Endothelial cell of umbilical vein (primary cell): ENCODE data around the gene TTC21B. TPM values are rescaled to one million over a fixed set of nuclear protein-coding genes. Genes with fewer than 3 reads are reported as not detected.

Experiments used
- BruUV-seq: library from RNA; stranded (reverse); fragments of 400-500 nt; replicated peaks from 2 replicates; lab custom pipeline; 2021; lab: Mats Ljungman, UMichigan
- CTCF ChIA-PET: fragments of 300-600, 350-600 bp; sonication (Branson Sonifier 250); formaldehyde crosslinking; loops from one replicate; lab custom pipeline; 2021; ENCODE audit warnings: antibody characterized with exemption, inconsistent platforms; lab: Charles Lee
- POLR2A ChIA-PET: fragments of 300-600, 350-600 bp; sonication (Branson Sonifier 250); formaldehyde crosslinking; loops from one replicate; lab custom pipeline; 2021; ENCODE audit warnings: antibody characterized with exemption, inconsistent platforms; lab: Charles Lee
- DNase-seq: peaks from one replicate; pipeline ENCODE4 v3.0.0-alpha.2; 2011; ENCODE audit warnings: low read depth, low spot score
- FAIRE-seq: peaks from 2 replicates; lab custom pipeline; 2011; peaks lifted over from hg19 to GRCh38; lab: Jason Lieb, UNC
- H2AFZ ChIP-seq: 2 replicates; pipeline ENCODE4 v1.6.0; 2012; ENCODE audit warnings: low read depth, low read length, control low read depth, inconsistent platforms
- H3K27ac ChIP-seq: 2 replicates; pipeline ENCODE4 v1.5.1; 2011; ENCODE audit warnings: low read depth, mild to moderate bottlenecking, control low read depth, low read length, moderate library complexity; ENCODE audit not compliant: insufficient read depth
- H3K27me3 ChIP-seq, 2 experiments: 2 replicates each; pipeline versions ENCODE4 v1.6.0 to v1.6.1; 2011; ENCODE audit warnings: low read length in 2 of 2, mixed read lengths in 1 of 2; ENCODE audit not compliant: control insufficient read depth in 2 of 2, insufficient read depth in 2 of 2
- H3K36me3 ChIP-seq, 2 experiments: 2 replicates in 1 of 2; 3 replicates in 1 of 2; pipeline ENCODE4 v1.5.1; 2011; ENCODE audit warnings: low read length in 2 of 2, mild to moderate bottlenecking in 1 of 2, moderate library complexity in 1 of 2; ENCODE audit not compliant: control insufficient read depth in 2 of 2, insufficient read depth in 2 of 2; ENCODE audit errors: extremely low read depth in 1 of 2
- H3K4me1 ChIP-seq: 3 replicates; pipeline ENCODE4 v1.5.1; 2011; ENCODE audit warnings: mild to moderate bottlenecking, low read length; ENCODE audit not compliant: control insufficient read depth, insufficient read depth; ENCODE audit errors: extremely low read depth
- H3K4me2 ChIP-seq: 2 replicates; pipeline ENCODE4 v1.6.1; 2011; ENCODE audit warnings: low read length, control low read depth, mixed read lengths; ENCODE audit not compliant: insufficient read depth
- H3K4me3 ChIP-seq, 3 experiments: fragments of 200-600 bp in 1 of 3; sonication (generic), shearing (Covaris generic) in 1 of 3; replicated peaks in 1 of 3; 2 replicates each; pipeline ENCODE4 v1.5.1; 2011 to 2016; ENCODE audit warnings: control low read depth in 3 of 3, low read length in 3 of 3, mild to moderate bottlenecking in 2 of 3, inconsistent platforms in 1 of 3, low read depth in 1 of 3, moderate library complexity in 1 of 3; ENCODE audit not compliant: insufficient read depth in 1 of 3
- H3K79me2 ChIP-seq: 2 replicates; pipeline ENCODE4 v1.6.0; 2012; ENCODE audit warnings: low read length, inconsistent platforms; ENCODE audit not compliant: control insufficient read depth, insufficient read depth
- H3K9ac ChIP-seq: replicated peaks from 2 replicates; pipeline ENCODE3; 2011; ENCODE audit warnings: low read length, control low read depth; ENCODE audit not compliant: insufficient read depth; ENCODE audit errors: extremely low read depth
- H3K9me1 ChIP-seq: replicated peaks from 3 replicates; pipeline ENCODE4 v1.6.0; 2011; ENCODE audit warnings: mild to moderate bottlenecking, low read length; ENCODE audit not compliant: control insufficient read depth, insufficient read depth; ENCODE audit errors: extremely low read depth
- H3K9me3 ChIP-seq: replicated peaks from 2 replicates; pipeline ENCODE4 v1.5.1; 2012; ENCODE audit warnings: low read length, inconsistent platforms; ENCODE audit not compliant: control insufficient read depth, insufficient read depth
- H4K20me1 ChIP-seq: replicated peaks from 2 replicates; pipeline ENCODE3; 2011; ENCODE audit warnings: mild to moderate bottlenecking, low read length; ENCODE audit not compliant: control insufficient read depth, insufficient read depth; ENCODE audit errors: extremely low read depth
- CTCF ChIP-seq, 2 donors: IDR thresholded peaks; 1 replicate in 1 of 2; 2 replicates in 1 of 2; pipeline ENCODE4 v1.5.1; 2011; ENCODE audit warnings: low read length in 2 of 2, mild to moderate bottlenecking in 2 of 2, moderate library complexity in 2 of 2, control low read depth in 1 of 2, inconsistent platforms in 1 of 2, low read depth in 1 of 2; ENCODE audit not compliant: insufficient read depth in 1 of 2; ENCODE audit errors: extremely low read depth in 1 of 2
- EZH2 ChIP-seq: IDR thresholded peaks from 2 replicates; pipeline ENCODE4 v1.6.1; 2012; ENCODE audit warnings: borderline replicate concordance, low read depth, mild to moderate bottlenecking, moderate library complexity, low read length, inconsistent platforms; ENCODE audit not compliant: severe bottlenecking
- FOS ChIP-seq: IDR thresholded peaks from 2 replicates; pipeline ENCODE4 v1.6.1; 2011; ENCODE audit warnings: mild to moderate bottlenecking, low read length, moderate library complexity, borderline replicate concordance; ENCODE audit not compliant: insufficient read depth
- GATA2 ChIP-seq: IDR thresholded peaks from 2 replicates; pipeline ENCODE4 v1.7.0; 2011; ENCODE audit warnings: low read depth, mild to moderate bottlenecking, moderate library complexity, mixed read lengths, low read length; ENCODE audit not compliant: insufficient read length, insufficient read depth
- JUN ChIP-seq: IDR thresholded peaks from 2 replicates; pipeline ENCODE4 v1.6.1; 2011; ENCODE audit warnings: borderline replicate concordance, low read depth; ENCODE audit not compliant: insufficient read length, insufficient read depth
- MYC ChIP-seq: IDR thresholded peaks from one replicate; pipeline ENCODE4 v1.6.1; 2011; ENCODE audit warnings: mild to moderate bottlenecking, low read depth, low read length
- POLR2A ChIP-seq: IDR thresholded peaks from 2 replicates; pipeline ENCODE4 v1.6.1; 2012; ENCODE audit warnings: low read depth, mild to moderate bottlenecking, control low read depth, low read length
- POLR2AphosphoS5 ChIP-seq: IDR thresholded peaks from 2 replicates; pipeline ENCODE4 v1.6.1; 2012; ENCODE audit warnings: low read depth, mild to moderate bottlenecking, control low read depth, low read length, moderate library complexity; ENCODE audit not compliant: insufficient read depth
- dilution Hi-C: fragments of 300-500 bp; cut with MboI; formaldehyde crosslinking; loops from one replicate; pipeline ENCODE4 v1.15.0; 2019; ENCODE audit warnings: low sequenced_read_pairs; ENCODE audit not compliant: extremely low pct_ligation_motif_present
- intact Hi-C: fragments of 100-400 bp; cut with micrococcal nuclease; formaldehyde crosslinking; loops from one replicate; pipeline ENCODE4 v1.10.0; 2022
- polyA plus RNA-seq, 4 experiments: library from polyadenylated mRNA; depleted of rRNA in 3 of 4; stranded (reverse) in 3 of 4; unstranded in 1 of 4; fragments of >200 nt; gene quantifications; 2 replicates each; pipeline versions ENCODE4 v1.2.1 to v1.2.3, GENCODE V29; 2011 to 2012; ENCODE audit warnings: missing spikeins in 1 of 4
- total RNA-seq: library from RNA; stranded (reverse); gene quantifications from 2 replicates; pipeline ENCODE4 v1.2.3, GENCODE V29; 2021
- TF ChIP-seq, protein P1 (sequence below): IDR thresholded peaks from 2 replicates; pipeline ENCODE4 v1.6.1; 2011; ENCODE audit not compliant: insufficient read depth, insufficient read length

The TTC21B gene
- total and polyA plus RNA-seq, 2 donors (not counting 3 experiments of a cell fraction or from before 2014, with no cell fraction given): 8.0 to 21.9 TPM

DNA sequence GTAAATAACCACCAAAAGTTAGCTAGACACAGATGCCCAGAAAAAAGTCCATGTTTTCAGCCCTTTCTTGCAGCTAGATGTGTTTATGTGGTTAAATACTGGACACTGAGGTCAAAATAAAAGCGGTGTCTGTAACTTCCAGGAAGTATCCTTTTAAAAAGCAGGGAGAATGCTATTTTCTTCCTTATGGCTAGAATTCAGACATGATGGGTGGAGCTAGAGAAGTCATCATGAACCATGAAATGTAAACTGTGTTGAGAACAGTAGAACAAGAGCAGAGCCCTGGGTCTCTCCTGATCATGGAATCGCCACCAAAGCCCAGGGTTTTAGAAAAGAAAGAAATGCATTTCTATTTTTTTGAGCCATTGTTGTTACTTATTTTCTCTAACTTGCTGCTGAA is 118.2 kb downstream of the TTC21B start:
- CTCF ChIA-PET: interaction anchor here (2.0 kb wide), 1 partner anchor 293 kb away, joined by 5 read pairs; the partner anchor contains the start of gene SCN1A
- no peak for FAIRE-seq
- H2AFZ ChIP-seq: no peak overlapping the region

More for the DNA sequence above, 118.2 kb downstream of the TTC21B start:
- no peaks in the 10 kb centered on the region for H3K9me3 ChIP-seq
- DNase-seq: no peak
- POLR2A ChIA-PET: no interaction called here
- H3K9ac ChIP-seq: no peak overlapping the region
- TF ChIP-seq, protein P1, sequence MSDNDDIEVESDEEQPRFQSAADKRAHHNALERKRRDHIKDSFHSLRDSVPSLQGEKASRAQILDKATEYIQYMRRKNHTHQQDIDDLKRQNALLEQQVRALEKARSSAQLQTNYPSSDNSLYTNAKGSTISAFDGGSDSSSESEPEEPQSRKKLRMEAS: no peak
- no peak for TF ChIP-seq JUN
- TF ChIP-seq POLR2AphosphoS5: no peak
- no peak for TF ChIP-seq FOS
- no peak for TF ChIP-seq MYC
- no peak for TF ChIP-seq CTCF (IDR thresholded peaks at IDR 0.05; ENCODE audit: extremely low read depth in 1 of 2, insufficient read depth in 1 of 2, low read depth in 1 of 2, low read length in 2 of 2)
- no peak for TF ChIP-seq POLR2A
- no peak for TF ChIP-seq GATA2
- no peak for TF ChIP-seq EZH2
- H3K4me1 ChIP-seq: no peaks in the 10 kb centered on the region
- intact Hi-C loops (no loop called here), dilution Hi-C loops (no loop called here)
- no peaks in the 10 kb centered on the region for H4K20me1 ChIP-seq
- H3K4me2 ChIP-seq: no peak overlapping the region
- no peak overlapping the region for H3K4me3 ChIP-seq
- no peaks in the 10 kb centered on the region for H3K36me3 ChIP-seq
- no peaks in the 10 kb centered on the region for H3K9me1 ChIP-seq
- no peaks in the 10 kb centered on the region for H3K79me2 ChIP-seq
- H3K27me3 ChIP-seq: no peaks in the 10 kb centered on the region
- H3K27ac ChIP-seq: no peak overlapping the region
- BruUV-seq: no TSS peak
